Measurements from ENCODE around the gene CCNH.

DNA sequence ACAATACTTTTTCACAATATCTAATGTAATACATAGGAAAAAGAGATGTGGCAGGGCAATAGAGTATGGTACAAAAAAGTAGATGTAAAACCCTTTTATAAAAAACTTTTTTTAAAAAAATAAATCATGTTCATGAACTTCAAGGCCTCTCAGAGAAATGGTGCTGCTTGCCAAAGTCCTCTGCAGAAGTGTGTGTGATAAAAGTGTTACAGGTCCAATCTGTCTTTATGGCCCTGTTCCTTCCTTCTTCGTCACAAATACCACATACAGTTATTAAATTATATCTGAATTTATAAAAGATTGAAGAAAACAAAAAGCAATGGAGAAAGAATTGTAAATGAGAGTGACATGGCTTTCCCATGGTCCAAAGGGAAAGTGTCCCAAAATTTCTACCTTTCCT is 21.7 kb upstream of the CCNH start:
- TF ChIP-seq, protein P1, sequence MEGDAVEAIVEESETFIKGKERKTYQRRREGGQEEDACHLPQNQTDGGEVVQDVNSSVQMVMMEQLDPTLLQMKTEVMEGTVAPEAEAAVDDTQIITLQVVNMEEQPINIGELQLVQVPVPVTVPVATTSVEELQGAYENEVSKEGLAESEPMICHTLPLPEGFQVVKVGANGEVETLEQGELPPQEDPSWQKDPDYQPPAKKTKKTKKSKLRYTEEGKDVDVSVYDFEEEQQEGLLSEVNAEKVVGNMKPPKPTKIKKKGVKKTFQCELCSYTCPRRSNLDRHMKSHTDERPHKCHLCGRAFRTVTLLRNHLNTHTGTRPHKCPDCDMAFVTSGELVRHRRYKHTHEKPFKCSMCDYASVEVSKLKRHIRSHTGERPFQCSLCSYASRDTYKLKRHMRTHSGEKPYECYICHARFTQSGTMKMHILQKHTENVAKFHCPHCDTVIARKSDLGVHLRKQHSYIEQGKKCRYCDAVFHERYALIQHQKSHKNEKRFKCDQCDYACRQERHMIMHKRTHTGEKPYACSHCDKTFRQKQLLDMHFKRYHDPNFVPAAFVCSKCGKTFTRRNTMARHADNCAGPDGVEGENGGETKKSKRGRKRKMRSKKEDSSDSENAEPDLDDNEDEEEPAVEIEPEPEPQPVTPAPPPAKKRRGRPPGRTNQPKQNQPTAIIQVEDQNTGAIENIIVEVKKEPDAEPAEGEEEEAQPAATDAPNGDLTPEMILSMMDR (IDR thresholded peaks at IDR 0.05; ENCODE audit: low read depth, low read length), result no peak
- no peak for TF ChIP-seq EZH2phosphoT487 (IDR thresholded peaks at IDR 0.05; ENCODE audit: low read depth)
